ENCODE results near the gene OPN4.

DNA sequence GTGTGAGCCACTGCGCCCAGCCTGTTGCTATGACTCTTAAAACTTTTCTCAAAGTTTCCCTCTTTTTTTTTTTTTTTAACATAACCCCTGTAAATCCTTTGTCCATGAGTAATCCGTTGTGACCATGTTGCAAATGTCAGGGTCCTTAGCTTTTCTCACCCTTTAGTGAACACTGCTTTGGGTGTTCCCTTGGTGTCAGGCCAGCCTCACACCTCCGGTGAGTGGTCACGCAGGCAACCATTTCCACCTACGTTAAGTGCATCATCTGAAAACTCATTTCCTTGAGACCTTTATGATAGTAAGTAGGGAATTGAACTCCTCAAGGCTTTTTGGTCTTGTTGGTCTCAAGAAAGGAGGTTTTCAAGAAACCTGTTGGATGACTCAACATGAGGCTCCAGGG lies 41.3 kb upstream of the OPN4 start:
- TF ChIP-seq, protein P1, sequence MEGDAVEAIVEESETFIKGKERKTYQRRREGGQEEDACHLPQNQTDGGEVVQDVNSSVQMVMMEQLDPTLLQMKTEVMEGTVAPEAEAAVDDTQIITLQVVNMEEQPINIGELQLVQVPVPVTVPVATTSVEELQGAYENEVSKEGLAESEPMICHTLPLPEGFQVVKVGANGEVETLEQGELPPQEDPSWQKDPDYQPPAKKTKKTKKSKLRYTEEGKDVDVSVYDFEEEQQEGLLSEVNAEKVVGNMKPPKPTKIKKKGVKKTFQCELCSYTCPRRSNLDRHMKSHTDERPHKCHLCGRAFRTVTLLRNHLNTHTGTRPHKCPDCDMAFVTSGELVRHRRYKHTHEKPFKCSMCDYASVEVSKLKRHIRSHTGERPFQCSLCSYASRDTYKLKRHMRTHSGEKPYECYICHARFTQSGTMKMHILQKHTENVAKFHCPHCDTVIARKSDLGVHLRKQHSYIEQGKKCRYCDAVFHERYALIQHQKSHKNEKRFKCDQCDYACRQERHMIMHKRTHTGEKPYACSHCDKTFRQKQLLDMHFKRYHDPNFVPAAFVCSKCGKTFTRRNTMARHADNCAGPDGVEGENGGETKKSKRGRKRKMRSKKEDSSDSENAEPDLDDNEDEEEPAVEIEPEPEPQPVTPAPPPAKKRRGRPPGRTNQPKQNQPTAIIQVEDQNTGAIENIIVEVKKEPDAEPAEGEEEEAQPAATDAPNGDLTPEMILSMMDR (IDR thresholded peaks at IDR 0.05; ENCODE audit: low read length) = no peak
- no peak for TF ChIP-seq EZH2phosphoT487 (IDR thresholded peaks at IDR 0.05; ENCODE audit: low read length)

Data from MM.1S (cell line).